WI38 (cell line): ENCODE measurements around the gene HOXB5.

Experiments
- H3K4me3 ChIP-seq: 2 replicates; pipeline ENCODE4 v1.5.1; 2011; ENCODE audit warnings: low read depth, mild to moderate bottlenecking, control low read depth, low read length
- CTCF ChIP-seq: IDR thresholded peaks from 2 replicates; pipeline ENCODE4 v1.5.1; 2012; ENCODE audit warnings: low read depth, mild to moderate bottlenecking, control low read depth, low read length

The HOXB5 gene

GRCh38 chr17:48622857-48623256 lies 29.3 kb upstream of the HOXB5 start:
- no peak for TF ChIP-seq CTCF
- H3K4me3 ChIP-seq: no peak overlapping the region

GRCh38 chr17:48621410-48622392 lies 28.1 kb upstream of the HOXB5 start:
- no peak overlapping the region for H3K4me3 ChIP-seq
- TF ChIP-seq CTCF: no peak

- no peak overlapping the region for H3K4me3 ChIP-seq
- no peak for TF ChIP-seq CTCF
Observed at GRCh38 chr17:48620461-48621139, 27.0 kb upstream of the HOXB5 start.

- no peak for TF ChIP-seq CTCF
- no peak overlapping the region for H3K4me3 ChIP-seq
Observed at GRCh38 chr17:48619826-48620449, 26.4 kb upstream of the HOXB5 start.

- TF ChIP-seq CTCF: peak; percentile 90
- H3K4me3 ChIP-seq: no peak overlapping the region
Observed at GRCh38 chr17:48618256-48618896, 24.8 kb upstream of the HOXB5 start.

GRCh38 chr17:48617471-48618255 lies 24.1 kb upstream of the HOXB5 start:
- peak overlapping the region; percentile 6; the same call in 1 of the 2 replicates for H3K4me3 ChIP-seq
- no peak for TF ChIP-seq CTCF
